ENCODE results near the gene HRAS.

GRCh38 chr11:574632-575312 lies 39.4 kb upstream of the HRAS start:
- TF ChIP-seq EZH2 (IDR thresholded peaks at IDR 0.05) (peak; percentile 11), CTCF (IDR thresholded peaks at IDR 0.05) (no peak)

All from neural progenitor cell (in vitro differentiated cells).